ENCODE data around the gene MAP4.

DNA sequence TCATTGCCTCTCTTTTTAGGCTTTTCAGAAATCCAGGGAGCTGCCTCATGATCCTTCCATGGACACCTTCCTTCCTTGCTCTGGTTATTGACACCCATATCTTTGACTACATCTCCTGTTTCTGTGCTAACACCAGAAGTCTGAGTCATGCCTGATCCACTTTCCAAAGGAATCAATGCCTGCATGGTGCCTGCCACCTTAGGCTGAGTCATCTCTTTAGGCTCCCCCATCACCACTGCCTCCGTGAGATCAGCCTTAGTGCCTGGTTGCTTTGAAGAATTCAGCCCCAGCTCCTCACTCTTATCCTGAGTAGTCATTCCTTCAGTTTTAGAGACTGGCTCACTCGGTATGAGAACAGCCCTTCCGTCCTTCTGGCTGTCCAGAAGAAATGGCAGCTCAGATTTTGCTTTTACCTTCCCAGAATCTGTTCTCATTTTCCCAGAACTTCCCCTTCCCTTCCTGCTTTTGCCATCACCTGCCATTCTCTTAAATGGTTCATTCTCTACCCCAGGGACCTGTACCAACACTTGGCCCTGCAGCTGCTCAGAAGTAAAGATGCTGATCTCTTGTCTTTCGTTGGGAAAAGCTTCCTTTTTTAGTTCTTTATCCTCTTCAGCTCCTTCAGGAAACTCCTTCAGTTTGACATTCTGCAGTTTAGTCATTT lies 105.3 kb downstream of the MAP4 start:
- TF ChIP-seq, protein P1, sequence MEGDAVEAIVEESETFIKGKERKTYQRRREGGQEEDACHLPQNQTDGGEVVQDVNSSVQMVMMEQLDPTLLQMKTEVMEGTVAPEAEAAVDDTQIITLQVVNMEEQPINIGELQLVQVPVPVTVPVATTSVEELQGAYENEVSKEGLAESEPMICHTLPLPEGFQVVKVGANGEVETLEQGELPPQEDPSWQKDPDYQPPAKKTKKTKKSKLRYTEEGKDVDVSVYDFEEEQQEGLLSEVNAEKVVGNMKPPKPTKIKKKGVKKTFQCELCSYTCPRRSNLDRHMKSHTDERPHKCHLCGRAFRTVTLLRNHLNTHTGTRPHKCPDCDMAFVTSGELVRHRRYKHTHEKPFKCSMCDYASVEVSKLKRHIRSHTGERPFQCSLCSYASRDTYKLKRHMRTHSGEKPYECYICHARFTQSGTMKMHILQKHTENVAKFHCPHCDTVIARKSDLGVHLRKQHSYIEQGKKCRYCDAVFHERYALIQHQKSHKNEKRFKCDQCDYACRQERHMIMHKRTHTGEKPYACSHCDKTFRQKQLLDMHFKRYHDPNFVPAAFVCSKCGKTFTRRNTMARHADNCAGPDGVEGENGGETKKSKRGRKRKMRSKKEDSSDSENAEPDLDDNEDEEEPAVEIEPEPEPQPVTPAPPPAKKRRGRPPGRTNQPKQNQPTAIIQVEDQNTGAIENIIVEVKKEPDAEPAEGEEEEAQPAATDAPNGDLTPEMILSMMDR (IDR thresholded peaks at IDR 0.05), result no peak
- TF ChIP-seq POLR2A (IDR thresholded peaks at IDR 0.05), result no peak

Measured in heart left ventricle (tissue), 13 donors.